K562 (cell line): ENCODE data around the gene TMOD3. TPM values are rescaled to one million over a fixed set of nuclear protein-coding genes. Genes with fewer than 3 reads are reported as not detected.

Experiments used
- NCOA4 ChIP-seq: fragments of 450-650 bp; IDR thresholded peaks from 2 replicates; pipeline ENCODE4 v1.6.1; 2018; ENCODE audit warnings: mild to moderate bottlenecking; ENCODE audit not compliant: partially characterized antibody
- SMARCE1 ChIP-seq: fragments of 450-650 bp; IDR thresholded peaks from 2 replicates; pipeline ENCODE4 v1.7.1; 2016; ENCODE audit warnings: mild to moderate bottlenecking
- TBL1XR1 ChIP-seq, 2 experiments: IDR thresholded peaks; 2 replicates each; pipeline ENCODE4 v1.6.1; 2012; ENCODE audit warnings: improper control_type of control experiment in 2 of 2, low read length in 2 of 2, mild to moderate bottlenecking in 1 of 2
- TEAD2 ChIP-seq: fragments of 450-650 bp; IDR thresholded peaks from 2 replicates; pipeline ENCODE4 v1.6.1; 2016; ENCODE audit warnings: missing genetic modification characterization, control low read depth, missing compliant biosample characterization
- ZNF766 ChIP-seq: fragments of 200-800 bp; sonication (Bioruptor generic); conservative IDR thresholded peaks from 2 replicates; pipeline ENCODE4 v1.6.1; 2016; ENCODE audit warnings: missing genetic modification characterization, missing compliant biosample characterization
- polyA plus RNA-seq, 8 experiments: library from polyadenylated mRNA; depleted of rRNA in 4 of 8; stranded (reverse) in 5 of 8; unstranded in 3 of 8; fragments of >200 nt; fragmentation: Nextera tagmentation in 2 of 8; fragmentation: Illumina TruSeq in 1 of 8; extraction: Ambion mirVana in 2 of 8; extraction: Trizol in 1 of 8; gene quantifications; 2 replicates each; pipeline versions ENCODE4 v1.2.1 to v1.2.3, GENCODE V29; 2011 to 2014; ENCODE audit warnings: inconsistent platforms in 1 of 8, missing spikeins in 1 of 8
- total RNA-seq, 7 experiments: library from RNA; depleted of rRNA in 6 of 7; stranded (reverse); fragments of >200 nt in 6 of 7; fragmentation: Illumina TruSeq in 2 of 7; extraction: Trizol in 2 of 7; gene quantifications; 2 replicates each; pipeline versions ENCODE4 v1.2.1 to v1.2.3, GENCODE V29; 2011 to 2021; ENCODE audit warnings: low replicate concordance in 1 of 7
- TF ChIP-seq, protein P1 (sequence below): fragments of 450-650 bp; IDR thresholded peaks from 2 replicates; pipeline ENCODE4 v1.6.1; 2016; ENCODE audit warnings: mild to moderate bottlenecking, moderate library complexity
- TF ChIP-seq, protein P2 (sequence below): fragments of 450-650 bp; IDR thresholded peaks from 2 replicates; pipeline ENCODE4 v1.6.1; 2016; ENCODE audit warnings: missing biosample characterization, missing genetic modification characterization
- TF ChIP-seq, protein P3 (sequence below): fragments of 150-350 bp; IDR thresholded peaks from 2 replicates; pipeline ENCODE4 v1.6.1; 2014; ENCODE audit warnings: low read depth, mild to moderate bottlenecking, low read length, borderline replicate concordance
- TF ChIP-seq, protein P4 (sequence below): fragments of 250-450 bp; sonication (Bioruptor Pico); IDR thresholded peaks from 2 replicates; pipeline ENCODE4 v1.5.0; 2021

TMOD3 gene
- total and polyA plus RNA-seq, 9 of the 15 experiments (the other 6 are each of a cell fraction or from before 2014, with no cell fraction given): 6.8 to 45.0 (median 30.9) TPM

DNA sequence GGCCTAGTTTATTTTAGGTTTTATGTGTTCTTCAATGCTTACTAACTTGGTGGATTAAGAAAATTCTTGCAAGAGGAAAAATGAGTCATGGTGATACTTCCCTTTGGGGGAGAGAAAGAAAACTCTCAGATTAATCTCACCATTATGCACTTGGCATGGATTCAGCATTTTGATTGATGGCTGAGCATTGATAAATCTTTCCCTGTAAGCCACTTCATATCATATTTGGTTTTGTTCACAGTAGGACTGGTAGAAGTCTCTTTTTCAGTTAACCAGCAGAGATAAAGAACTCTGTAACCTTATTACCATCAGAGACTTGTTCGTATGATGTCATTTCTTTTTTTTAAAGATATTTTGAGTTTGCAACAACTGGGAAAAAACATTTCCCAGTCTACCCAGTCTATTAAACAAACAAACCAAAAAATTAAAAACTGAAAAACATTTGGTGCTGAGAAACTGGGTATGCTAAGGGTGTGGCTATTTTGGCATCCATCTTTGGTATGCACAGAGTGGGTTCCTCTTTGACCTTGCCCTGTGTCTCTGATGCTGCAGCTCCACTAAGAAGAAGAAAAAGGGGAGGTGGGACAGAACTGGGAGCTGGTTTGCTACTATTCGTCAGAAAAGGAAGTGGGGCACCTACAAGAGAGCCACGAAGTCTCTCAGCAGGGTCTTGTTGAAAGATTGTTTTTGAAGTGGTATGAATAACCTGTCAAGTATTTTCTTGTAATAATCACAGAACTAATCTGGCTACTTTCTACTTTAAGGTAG lies 17.2 kb downstream of the TMOD3 start (continued):
- TF ChIP-seq, protein P1, sequence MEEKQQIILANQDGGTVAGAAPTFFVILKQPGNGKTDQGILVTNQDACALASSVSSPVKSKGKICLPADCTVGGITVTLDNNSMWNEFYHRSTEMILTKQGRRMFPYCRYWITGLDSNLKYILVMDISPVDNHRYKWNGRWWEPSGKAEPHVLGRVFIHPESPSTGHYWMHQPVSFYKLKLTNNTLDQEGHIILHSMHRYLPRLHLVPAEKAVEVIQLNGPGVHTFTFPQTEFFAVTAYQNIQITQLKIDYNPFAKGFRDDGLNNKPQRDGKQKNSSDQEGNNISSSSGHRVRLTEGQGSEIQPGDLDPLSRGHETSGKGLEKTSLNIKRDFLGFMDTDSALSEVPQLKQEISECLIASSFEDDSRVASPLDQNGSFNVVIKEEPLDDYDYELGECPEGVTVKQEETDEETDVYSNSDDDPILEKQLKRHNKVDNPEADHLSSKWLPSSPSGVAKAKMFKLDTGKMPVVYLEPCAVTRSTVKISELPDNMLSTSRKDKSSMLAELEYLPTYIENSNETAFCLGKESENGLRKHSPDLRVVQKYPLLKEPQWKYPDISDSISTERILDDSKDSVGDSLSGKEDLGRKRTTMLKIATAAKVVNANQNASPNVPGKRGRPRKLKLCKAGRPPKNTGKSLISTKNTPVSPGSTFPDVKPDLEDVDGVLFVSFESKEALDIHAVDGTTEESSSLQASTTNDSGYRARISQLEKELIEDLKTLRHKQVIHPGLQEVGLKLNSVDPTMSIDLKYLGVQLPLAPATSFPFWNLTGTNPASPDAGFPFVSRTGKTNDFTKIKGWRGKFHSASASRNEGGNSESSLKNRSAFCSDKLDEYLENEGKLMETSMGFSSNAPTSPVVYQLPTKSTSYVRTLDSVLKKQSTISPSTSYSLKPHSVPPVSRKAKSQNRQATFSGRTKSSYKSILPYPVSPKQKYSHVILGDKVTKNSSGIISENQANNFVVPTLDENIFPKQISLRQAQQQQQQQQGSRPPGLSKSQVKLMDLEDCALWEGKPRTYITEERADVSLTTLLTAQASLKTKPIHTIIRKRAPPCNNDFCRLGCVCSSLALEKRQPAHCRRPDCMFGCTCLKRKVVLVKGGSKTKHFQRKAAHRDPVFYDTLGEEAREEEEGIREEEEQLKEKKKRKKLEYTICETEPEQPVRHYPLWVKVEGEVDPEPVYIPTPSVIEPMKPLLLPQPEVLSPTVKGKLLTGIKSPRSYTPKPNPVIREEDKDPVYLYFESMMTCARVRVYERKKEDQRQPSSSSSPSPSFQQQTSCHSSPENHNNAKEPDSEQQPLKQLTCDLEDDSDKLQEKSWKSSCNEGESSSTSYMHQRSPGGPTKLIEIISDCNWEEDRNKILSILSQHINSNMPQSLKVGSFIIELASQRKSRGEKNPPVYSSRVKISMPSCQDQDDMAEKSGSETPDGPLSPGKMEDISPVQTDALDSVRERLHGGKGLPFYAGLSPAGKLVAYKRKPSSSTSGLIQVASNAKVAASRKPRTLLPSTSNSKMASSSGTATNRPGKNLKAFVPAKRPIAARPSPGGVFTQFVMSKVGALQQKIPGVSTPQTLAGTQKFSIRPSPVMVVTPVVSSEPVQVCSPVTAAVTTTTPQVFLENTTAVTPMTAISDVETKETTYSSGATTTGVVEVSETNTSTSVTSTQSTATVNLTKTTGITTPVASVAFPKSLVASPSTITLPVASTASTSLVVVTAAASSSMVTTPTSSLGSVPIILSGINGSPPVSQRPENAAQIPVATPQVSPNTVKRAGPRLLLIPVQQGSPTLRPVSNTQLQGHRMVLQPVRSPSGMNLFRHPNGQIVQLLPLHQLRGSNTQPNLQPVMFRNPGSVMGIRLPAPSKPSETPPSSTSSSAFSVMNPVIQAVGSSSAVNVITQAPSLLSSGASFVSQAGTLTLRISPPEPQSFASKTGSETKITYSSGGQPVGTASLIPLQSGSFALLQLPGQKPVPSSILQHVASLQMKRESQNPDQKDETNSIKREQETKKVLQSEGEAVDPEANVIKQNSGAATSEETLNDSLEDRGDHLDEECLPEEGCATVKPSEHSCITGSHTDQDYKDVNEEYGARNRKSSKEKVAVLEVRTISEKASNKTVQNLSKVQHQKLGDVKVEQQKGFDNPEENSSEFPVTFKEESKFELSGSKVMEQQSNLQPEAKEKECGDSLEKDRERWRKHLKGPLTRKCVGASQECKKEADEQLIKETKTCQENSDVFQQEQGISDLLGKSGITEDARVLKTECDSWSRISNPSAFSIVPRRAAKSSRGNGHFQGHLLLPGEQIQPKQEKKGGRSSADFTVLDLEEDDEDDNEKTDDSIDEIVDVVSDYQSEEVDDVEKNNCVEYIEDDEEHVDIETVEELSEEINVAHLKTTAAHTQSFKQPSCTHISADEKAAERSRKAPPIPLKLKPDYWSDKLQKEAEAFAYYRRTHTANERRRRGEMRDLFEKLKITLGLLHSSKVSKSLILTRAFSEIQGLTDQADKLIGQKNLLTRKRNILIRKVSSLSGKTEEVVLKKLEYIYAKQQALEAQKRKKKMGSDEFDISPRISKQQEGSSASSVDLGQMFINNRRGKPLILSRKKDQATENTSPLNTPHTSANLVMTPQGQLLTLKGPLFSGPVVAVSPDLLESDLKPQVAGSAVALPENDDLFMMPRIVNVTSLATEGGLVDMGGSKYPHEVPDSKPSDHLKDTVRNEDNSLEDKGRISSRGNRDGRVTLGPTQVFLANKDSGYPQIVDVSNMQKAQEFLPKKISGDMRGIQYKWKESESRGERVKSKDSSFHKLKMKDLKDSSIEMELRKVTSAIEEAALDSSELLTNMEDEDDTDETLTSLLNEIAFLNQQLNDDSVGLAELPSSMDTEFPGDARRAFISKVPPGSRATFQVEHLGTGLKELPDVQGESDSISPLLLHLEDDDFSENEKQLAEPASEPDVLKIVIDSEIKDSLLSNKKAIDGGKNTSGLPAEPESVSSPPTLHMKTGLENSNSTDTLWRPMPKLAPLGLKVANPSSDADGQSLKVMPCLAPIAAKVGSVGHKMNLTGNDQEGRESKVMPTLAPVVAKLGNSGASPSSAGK: no peak
- TF ChIP-seq SMARCE1 (peak; percentile 87), NCOA4 (no peak), TBL1XR1 (IDR thresholded peaks at IDR 0.05; ENCODE audit: low read length in 2 of 2) (peak in 1 of 2 experiments; percentile 45; a peak in 1 of 4 replicates), ZNF766 (CRISPR knock-in tag) (peak; percentile 51; the same call in 1 of the 2 replicates), TEAD2 (tag) (no peak)
- TF ChIP-seq, protein P2, sequence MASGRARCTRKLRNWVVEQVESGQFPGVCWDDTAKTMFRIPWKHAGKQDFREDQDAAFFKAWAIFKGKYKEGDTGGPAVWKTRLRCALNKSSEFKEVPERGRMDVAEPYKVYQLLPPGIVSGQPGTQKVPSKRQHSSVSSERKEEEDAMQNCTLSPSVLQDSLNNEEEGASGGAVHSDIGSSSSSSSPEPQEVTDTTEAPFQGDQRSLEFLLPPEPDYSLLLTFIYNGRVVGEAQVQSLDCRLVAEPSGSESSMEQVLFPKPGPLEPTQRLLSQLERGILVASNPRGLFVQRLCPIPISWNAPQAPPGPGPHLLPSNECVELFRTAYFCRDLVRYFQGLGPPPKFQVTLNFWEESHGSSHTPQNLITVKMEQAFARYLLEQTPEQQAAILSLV (tag): no peak
- TF ChIP-seq, protein P3, sequence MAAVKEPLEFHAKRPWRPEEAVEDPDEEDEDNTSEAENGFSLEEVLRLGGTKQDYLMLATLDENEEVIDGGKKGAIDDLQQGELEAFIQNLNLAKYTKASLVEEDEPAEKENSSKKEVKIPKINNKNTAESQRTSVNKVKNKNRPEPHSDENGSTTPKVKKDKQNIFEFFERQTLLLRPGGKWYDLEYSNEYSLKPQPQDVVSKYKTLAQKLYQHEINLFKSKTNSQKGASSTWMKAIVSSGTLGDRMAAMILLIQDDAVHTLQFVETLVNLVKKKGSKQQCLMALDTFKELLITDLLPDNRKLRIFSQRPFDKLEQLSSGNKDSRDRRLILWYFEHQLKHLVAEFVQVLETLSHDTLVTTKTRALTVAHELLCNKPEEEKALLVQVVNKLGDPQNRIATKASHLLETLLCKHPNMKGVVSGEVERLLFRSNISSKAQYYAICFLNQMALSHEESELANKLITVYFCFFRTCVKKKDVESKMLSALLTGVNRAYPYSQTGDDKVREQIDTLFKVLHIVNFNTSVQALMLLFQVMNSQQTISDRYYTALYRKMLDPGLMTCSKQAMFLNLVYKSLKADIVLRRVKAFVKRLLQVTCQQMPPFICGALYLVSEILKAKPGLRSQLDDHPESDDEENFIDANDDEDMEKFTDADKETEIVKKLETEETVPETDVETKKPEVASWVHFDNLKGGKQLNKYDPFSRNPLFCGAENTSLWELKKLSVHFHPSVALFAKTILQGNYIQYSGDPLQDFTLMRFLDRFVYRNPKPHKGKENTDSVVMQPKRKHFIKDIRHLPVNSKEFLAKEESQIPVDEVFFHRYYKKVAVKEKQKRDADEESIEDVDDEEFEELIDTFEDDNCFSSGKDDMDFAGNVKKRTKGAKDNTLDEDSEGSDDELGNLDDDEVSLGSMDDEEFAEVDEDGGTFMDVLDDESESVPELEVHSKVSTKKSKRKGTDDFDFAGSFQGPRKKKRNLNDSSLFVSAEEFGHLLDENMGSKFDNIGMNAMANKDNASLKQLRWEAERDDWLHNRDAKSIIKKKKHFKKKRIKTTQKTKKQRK: no peak
- TF ChIP-seq, protein P4, sequence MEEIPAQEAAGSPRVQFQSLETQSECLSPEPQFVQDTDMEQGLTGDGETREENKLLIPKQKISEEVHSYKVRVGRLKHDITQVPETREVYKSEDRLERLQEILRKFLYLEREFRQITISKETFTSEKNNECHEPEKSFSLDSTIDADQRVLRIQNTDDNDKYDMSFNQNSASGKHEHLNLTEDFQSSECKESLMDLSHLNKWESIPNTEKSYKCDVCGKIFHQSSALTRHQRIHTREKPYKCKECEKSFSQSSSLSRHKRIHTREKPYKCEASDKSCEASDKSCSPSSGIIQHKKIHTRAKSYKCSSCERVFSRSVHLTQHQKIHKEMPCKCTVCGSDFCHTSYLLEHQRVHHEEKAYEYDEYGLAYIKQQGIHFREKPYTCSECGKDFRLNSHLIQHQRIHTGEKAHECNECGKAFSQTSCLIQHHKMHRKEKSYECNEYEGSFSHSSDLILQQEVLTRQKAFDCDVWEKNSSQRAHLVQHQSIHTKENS (CRISPR knock-in tag): no peak
